Limb (tissue), 2 donors: ENCODE data around the gene SLC39A13.
A peak's percentile ranks its signal among the peaks of the same experiment; 100 is the strongest.

Source experiments
- DNase-seq, 2 donors: peaks; one replicate each; pipeline ENCODE4 v3.0.0-alpha.2; 2016; ENCODE audit errors: extremely low spot score in 2 of 2

Gene SLC39A13

GRCh38 chr11:47407746-47408590, at the start of gene SLC39A13:
SLC39A13 (plus strand) TSS chr11:47408590; CDS start chr11:47410095, 1,505 bp downstream.
- peak; percentile 92 to 98 for DNase-seq

GRCh38 chr11:47358731-47359051, 49.7 kb upstream of the SLC39A13 start:
- no peak for DNase-seq

- DNase-seq: no peak
Observed at GRCh38 chr11:47359162-47359561, 49.2 kb upstream of the SLC39A13 start.

- peak in 1 of 2 donors; percentile 23 for DNase-seq
Observed at GRCh38 chr11:47359586-47359985, 48.8 kb upstream of the SLC39A13 start.

GRCh38 chr11:47360341-47360740, 48.0 kb upstream of the SLC39A13 start:
- no peak for DNase-seq

- no peak for DNase-seq
Observed at GRCh38 chr11:47361419-47361818, 47.0 kb upstream of the SLC39A13 start.

- DNase-seq: no peak
Observed at GRCh38 chr11:47366020-47366490, 42.3 kb upstream of the SLC39A13 start.

- DNase-seq: no peak
Observed at GRCh38 chr11:47369676-47370075, 38.7 kb upstream of the SLC39A13 start.

GRCh38 chr11:47372422-47372821, 36.0 kb upstream of the SLC39A13 start:
- DNase-seq: no peak

GRCh38 chr11:47373876-47374719, 34.3 kb upstream of the SLC39A13 start:
- DNase-seq: peak; percentile 59 to 84

- DNase-seq: no peak
Observed at GRCh38 chr11:47374720-47375019, 33.7 kb upstream of the SLC39A13 start.

GRCh38 chr11:47375020-47375419, 33.4 kb upstream of the SLC39A13 start:
- DNase-seq: no peak

- no peak for DNase-seq
Observed at GRCh38 chr11:47375546-47376085, 32.8 kb upstream of the SLC39A13 start.

GRCh38 chr11:47376107-47376524, 32.3 kb upstream of the SLC39A13 start:
- no peak for DNase-seq

GRCh38 chr11:47376525-47377371, 31.6 kb upstream of the SLC39A13 start:
- no peak for DNase-seq

- DNase-seq: no peak
Observed at GRCh38 chr11:47377571-47378009, 30.8 kb upstream of the SLC39A13 start.

GRCh38 chr11:47378010-47378835, 30.2 kb upstream of the SLC39A13 start, which contains the start of gene SPI1:
SPI1 (minus strand) TSS chr11:47378547; CDS start chr11:47378353, 194 bp downstream.
- no peak for DNase-seq

GRCh38 chr11:47378836-47379170, 29.6 kb upstream of the SLC39A13 start:
- no peak for DNase-seq

GRCh38 chr11:47379317-47379716, 29.1 kb upstream of the SLC39A13 start:
- DNase-seq: no peak

- no peak for DNase-seq
Observed at GRCh38 chr11:47380078-47380477, 28.3 kb upstream of the SLC39A13 start.
